GM12875 (cell line): ENCODE results near the gene NOL12.

Experiments
- H3K4me3 ChIP-seq: one replicate; pipeline ENCODE4 v1.5.1; 2011; ENCODE audit warnings: low read depth, low read length, control low read depth
- TF ChIP-seq, protein P1 (sequence below): IDR thresholded peaks from 2 replicates; pipeline ENCODE4 v1.5.1; 2011; ENCODE audit warnings: low read depth, mild to moderate bottlenecking, control low read depth, inconsistent platforms, low read length, moderate library complexity, borderline replicate concordance; ENCODE audit not compliant: insufficient read depth

The NOL12 gene

DNA sequence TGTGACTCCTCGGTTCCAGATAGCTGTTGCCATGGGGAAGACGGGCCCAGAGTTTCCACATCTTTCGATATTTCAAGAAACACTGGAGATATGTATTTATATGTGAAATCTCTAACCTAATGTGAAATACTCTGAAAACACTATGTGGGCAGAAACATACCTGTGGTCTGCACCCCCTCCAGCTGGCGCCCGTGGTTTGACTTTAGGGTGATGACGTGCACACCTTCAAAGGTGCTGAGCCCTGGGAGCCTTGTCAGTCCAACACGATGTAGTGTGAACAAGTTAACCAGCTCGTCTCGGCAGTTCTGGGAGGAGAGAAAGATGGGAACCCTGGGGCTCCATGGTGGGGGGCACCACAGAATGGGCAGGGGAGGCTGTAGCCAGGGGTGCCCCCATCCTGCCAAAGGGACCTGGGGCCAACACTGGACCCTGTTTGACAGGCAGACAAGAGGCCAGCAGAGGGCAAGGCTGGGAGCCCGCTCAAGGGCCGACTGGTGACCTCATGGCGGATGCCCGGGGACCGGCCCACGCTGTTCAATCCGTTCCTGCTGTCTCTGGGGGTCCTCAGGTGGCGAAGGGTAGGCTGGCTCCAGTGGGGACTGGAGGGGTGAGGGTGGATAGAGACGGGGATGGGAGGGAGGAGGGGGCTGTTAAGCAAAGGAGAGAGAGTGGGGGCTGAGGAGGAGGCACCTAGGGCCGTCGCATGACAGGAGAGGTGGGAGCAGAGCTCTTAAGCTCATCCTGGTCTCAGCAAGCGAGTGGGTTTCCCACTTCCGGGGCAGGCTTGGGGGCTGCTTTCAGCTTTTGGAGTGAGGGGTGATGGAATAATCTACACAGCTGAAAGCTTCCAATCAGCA lies 54.5 kb downstream of the NOL12 start:
- H3K4me3 ChIP-seq = no peak overlapping the region
- TF ChIP-seq, protein P1, sequence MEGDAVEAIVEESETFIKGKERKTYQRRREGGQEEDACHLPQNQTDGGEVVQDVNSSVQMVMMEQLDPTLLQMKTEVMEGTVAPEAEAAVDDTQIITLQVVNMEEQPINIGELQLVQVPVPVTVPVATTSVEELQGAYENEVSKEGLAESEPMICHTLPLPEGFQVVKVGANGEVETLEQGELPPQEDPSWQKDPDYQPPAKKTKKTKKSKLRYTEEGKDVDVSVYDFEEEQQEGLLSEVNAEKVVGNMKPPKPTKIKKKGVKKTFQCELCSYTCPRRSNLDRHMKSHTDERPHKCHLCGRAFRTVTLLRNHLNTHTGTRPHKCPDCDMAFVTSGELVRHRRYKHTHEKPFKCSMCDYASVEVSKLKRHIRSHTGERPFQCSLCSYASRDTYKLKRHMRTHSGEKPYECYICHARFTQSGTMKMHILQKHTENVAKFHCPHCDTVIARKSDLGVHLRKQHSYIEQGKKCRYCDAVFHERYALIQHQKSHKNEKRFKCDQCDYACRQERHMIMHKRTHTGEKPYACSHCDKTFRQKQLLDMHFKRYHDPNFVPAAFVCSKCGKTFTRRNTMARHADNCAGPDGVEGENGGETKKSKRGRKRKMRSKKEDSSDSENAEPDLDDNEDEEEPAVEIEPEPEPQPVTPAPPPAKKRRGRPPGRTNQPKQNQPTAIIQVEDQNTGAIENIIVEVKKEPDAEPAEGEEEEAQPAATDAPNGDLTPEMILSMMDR = no peak

DNA sequence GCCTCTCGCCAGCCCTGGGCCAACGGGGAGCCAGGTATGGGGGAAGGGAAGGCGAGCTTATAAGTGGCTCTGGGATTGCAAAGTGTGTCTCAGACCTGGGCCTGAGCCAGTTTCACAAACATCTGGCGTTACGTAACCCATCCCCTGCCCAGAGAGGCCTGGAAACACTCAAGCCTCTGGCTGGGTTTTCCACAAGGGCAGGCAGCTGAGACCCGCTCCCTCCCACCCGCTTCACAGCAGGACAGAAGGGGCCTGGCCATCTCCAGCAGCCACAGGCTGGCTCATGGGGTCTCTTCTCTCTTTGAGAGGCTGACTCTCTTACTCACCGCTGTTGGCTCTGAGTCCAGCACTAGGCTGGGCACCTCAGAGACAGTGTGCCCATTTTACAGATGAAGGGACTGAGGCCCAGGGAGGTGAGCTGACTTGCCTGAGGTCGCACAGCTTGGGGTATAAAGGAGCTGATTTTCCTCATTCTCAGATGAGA lies 55.2 kb downstream of the NOL12 start:
- no peak overlapping the region for H3K4me3 ChIP-seq
- TF ChIP-seq, protein P1 = no peak

DNA sequence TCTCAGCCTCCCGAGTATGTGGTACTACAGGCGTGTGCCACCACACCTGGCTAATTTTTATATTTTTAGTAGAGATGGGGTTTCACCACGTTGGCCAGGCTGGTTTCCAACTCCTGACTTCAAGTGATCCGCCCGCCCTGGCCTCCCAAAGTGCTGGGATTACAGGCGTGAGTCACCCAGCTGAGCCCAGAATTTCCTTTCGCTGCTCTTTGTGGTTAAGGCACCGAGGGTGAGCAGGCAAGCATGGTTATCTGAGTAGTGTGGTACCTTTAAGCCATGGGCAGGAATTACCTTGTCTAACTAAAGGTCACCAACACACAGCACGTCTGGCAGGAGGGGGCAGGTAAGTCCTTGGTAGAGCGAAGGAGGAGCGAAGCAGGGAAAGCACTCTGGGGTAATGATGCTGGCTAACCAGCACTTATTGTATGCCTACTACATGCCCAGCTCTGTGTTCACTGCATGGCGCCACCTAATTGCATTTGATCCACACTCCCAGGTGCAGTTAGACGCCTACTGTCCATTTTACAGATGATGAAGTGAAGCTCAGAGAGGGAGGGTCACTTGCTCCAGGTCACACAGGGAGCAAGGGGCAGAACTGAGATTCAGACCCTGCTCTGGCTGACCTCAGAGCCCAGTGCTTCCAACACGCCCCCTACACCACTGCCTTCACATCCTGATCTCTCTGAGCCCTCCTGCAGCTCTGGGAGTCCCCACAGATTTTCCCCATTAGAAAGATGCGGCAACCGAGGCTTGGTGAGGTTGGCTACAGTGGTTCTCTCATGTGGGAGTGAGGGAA lies 56.4 kb downstream of the NOL12 start:
- H3K4me3 ChIP-seq = no peak overlapping the region
- TF ChIP-seq, protein P1 = no peak
